Central memory CD8-positive, alpha-beta T cell (primary cell): ENCODE measurements around the gene RPRD1B.
A peak's percentile ranks its signal among the peaks of the same experiment; 100 is the strongest.
"Not testable (repeated sequence)": the region's sequence is repeated elsewhere in the genome, so short reads cannot be mapped to it uniquely, and the experiment has no call there.

Experiments
- ATAC-seq: fragments of 150-1000 bp; cut with Tn5 transposase; replicated peaks from 2 replicates; pipeline ENCODE4 v1.10.0; 2022; ENCODE audit warnings: mild to moderate bottlenecking, moderate FRiP score, moderate number of reproducible peaks; ENCODE audit not compliant: poor library complexity, severe bottlenecking; ENCODE audit errors: extremely low read depth
- DNase-seq, 2 donors: peaks; one replicate each; pipeline ENCODE4 v3.0.0; 2021; ENCODE audit warnings: low spot score in 2 of 2
- H3K27ac Mint-ChIP-seq: one replicate; pipeline ENCODE4 v1.8.0; 2022; ENCODE audit warnings: low read depth, mild to moderate bottlenecking, moderate library complexity, mixed read lengths
- H3K27me3 Mint-ChIP-seq: one replicate; pipeline ENCODE4 v1.8.0; 2022; ENCODE audit warnings: mixed read lengths
- H3K36me3 Mint-ChIP-seq: one replicate; pipeline ENCODE4 v1.8.0; 2022; ENCODE audit warnings: mild to moderate bottlenecking, moderate library complexity, mixed read lengths; ENCODE audit not compliant: insufficient read depth
- H3K4me1 Mint-ChIP-seq: one replicate; pipeline ENCODE4 v1.8.0; 2022; ENCODE audit warnings: mixed read lengths
- H3K4me3 Mint-ChIP-seq: one replicate; pipeline ENCODE4 v1.8.0; 2022; ENCODE audit warnings: mild to moderate bottlenecking, moderate library complexity, mixed read lengths
- H3K9me3 Mint-ChIP-seq: one replicate; pipeline ENCODE4 v1.8.0; 2022; ENCODE audit warnings: mixed read lengths

RPRD1B gene

GRCh38 chr20:38092260-38092857 is 58.8 kb downstream of the RPRD1B start:
- H3K4me1 Mint-ChIP-seq = peaks cover 34% of the 10 kb centered on the region
- no peaks in the 10 kb centered on the region for H3K9me3 Mint-ChIP-seq
- no peak overlapping the region for H3K4me3 Mint-ChIP-seq
- peaks cover 13% of the 10 kb centered on the region for H3K36me3 Mint-ChIP-seq
- H3K27me3 Mint-ChIP-seq = no peaks in the 10 kb centered on the region
- DNase-seq (no peak), ATAC-seq (no peak)
- H3K27ac Mint-ChIP-seq = peak overlapping the region; percentile 92

- no peaks in the 10 kb centered on the region for H3K9me3 Mint-ChIP-seq
- H3K27ac Mint-ChIP-seq = peak overlapping the region; percentile 92
- ATAC-seq = no peak
Observed at GRCh38 chr20:38092915-38093314, 59.4 kb downstream of the RPRD1B start.

GRCh38 chr20:38093641-38094077 is 60.1 kb downstream of the RPRD1B start:
- ATAC-seq (no peak), DNase-seq (no peak)
- Mint-ChIP-seq H3K27ac (peak overlapping the region; percentile 92), H3K4me1 (peaks cover 34% of the 10 kb centered on the region), H3K4me3 (no peak overlapping the region), H3K36me3 (peaks cover 5% of the 10 kb centered on the region), H3K9me3 (no peaks in the 10 kb centered on the region), H3K27me3 (no peaks in the 10 kb centered on the region)

More at GRCh38 chr20:38092915-38093314, 59.4 kb downstream of the RPRD1B start:
- Mint-ChIP-seq H3K36me3 (peaks cover 9% of the 10 kb centered on the region), H3K4me3 (no peak overlapping the region), H3K27me3 (no peaks in the 10 kb centered on the region), H3K4me1 (peaks cover 34% of the 10 kb centered on the region)
- DNase-seq = no peak

- DNase-seq = no peak
Observed at GRCh38 chr20:38094373-38094891, 60.9 kb downstream of the RPRD1B start.

GRCh38 chr20:38095017-38095686 is 61.6 kb downstream of the RPRD1B start:
- Mint-ChIP-seq H3K4me3 (no peak overlapping the region), H3K27me3 (no peaks in the 10 kb centered on the region), H3K36me3 (peaks cover 3% of the 10 kb centered on the region), H3K27ac (peak overlapping the region; percentile 92), H3K4me1 (peaks cover 34% of the 10 kb centered on the region), H3K9me3 (no peaks in the 10 kb centered on the region)
- ATAC-seq (no peak), DNase-seq (no peak)

More at GRCh38 chr20:38094373-38094891, 60.9 kb downstream of the RPRD1B start:
- no peaks in the 10 kb centered on the region for H3K27me3 Mint-ChIP-seq
- ATAC-seq = peak; percentile 83
- no peak overlapping the region for H3K4me3 Mint-ChIP-seq
- H3K36me3 Mint-ChIP-seq = peaks cover 5% of the 10 kb centered on the region
- no peaks in the 10 kb centered on the region for H3K9me3 Mint-ChIP-seq
- peak overlapping the region; percentile 92 for H3K27ac Mint-ChIP-seq
- H3K4me1 Mint-ChIP-seq = peaks cover 34% of the 10 kb centered on the region

- ATAC-seq (no peak), DNase-seq (no peak)
- Mint-ChIP-seq H3K27ac (no peak overlapping the region), H3K36me3 (peaks cover 3% of the 10 kb centered on the region), H3K27me3 (no peaks in the 10 kb centered on the region), H3K4me3 (no peak overlapping the region), H3K9me3 (no peaks in the 10 kb centered on the region), H3K4me1 (peaks cover 15% of the 10 kb centered on the region)
Observed at GRCh38 chr20:38098952-38099351, 65.4 kb downstream of the RPRD1B start.

- DNase-seq, H3K4me3 Mint-ChIP-seq, H3K27me3 Mint-ChIP-seq, ATAC-seq, H3K27ac Mint-ChIP-seq, H3K9me3 Mint-ChIP-seq, H3K4me1 Mint-ChIP-seq, H3K36me3 Mint-ChIP-seq: not testable (repeated sequence)
Observed at GRCh38 chr20:38102206-38102605, 68.7 kb downstream of the RPRD1B start.

GRCh38 chr20:38104285-38104684 is 70.7 kb downstream of the RPRD1B start:
- Mint-ChIP-seq H3K36me3 (no peaks in the 10 kb centered on the region), H3K27me3 (no peaks in the 10 kb centered on the region), H3K9me3 (no peaks in the 10 kb centered on the region), H3K27ac (no peak overlapping the region), H3K4me3 (no peak overlapping the region), H3K4me1 (no peaks in the 10 kb centered on the region)
- no peak for ATAC-seq
- DNase-seq = no peak

GRCh38 chr20:38106461-38106860 is 72.9 kb downstream of the RPRD1B start:
- Mint-ChIP-seq H3K36me3 (no peaks in the 10 kb centered on the region), H3K9me3 (no peaks in the 10 kb centered on the region), H3K27me3 (no peaks in the 10 kb centered on the region), H3K4me1 (no peaks in the 10 kb centered on the region), H3K27ac (no peak overlapping the region), H3K4me3 (no peak overlapping the region)
- ATAC-seq = no peak
- no peak for DNase-seq

GRCh38 chr20:38107386-38107785 is 73.8 kb downstream of the RPRD1B start:
- H3K4me3 Mint-ChIP-seq, H3K27ac Mint-ChIP-seq, ATAC-seq, H3K27me3 Mint-ChIP-seq, H3K4me1 Mint-ChIP-seq, H3K36me3 Mint-ChIP-seq, H3K9me3 Mint-ChIP-seq, DNase-seq: not testable (repeated sequence)

- H3K4me3 Mint-ChIP-seq, H3K27me3 Mint-ChIP-seq, H3K9me3 Mint-ChIP-seq, ATAC-seq, H3K27ac Mint-ChIP-seq, H3K4me1 Mint-ChIP-seq, H3K36me3 Mint-ChIP-seq, DNase-seq: not testable (repeated sequence)
Observed at GRCh38 chr20:38107916-38108315, 74.4 kb downstream of the RPRD1B start.

GRCh38 chr20:38108438-38108985 is 75.0 kb downstream of the RPRD1B start:
- Mint-ChIP-seq H3K4me1 (no peaks in the 10 kb centered on the region), H3K27ac (no peak overlapping the region), H3K9me3 (no peaks in the 10 kb centered on the region), H3K27me3 (no peaks in the 10 kb centered on the region), H3K36me3 (no peaks in the 10 kb centered on the region), H3K4me3 (no peak overlapping the region)
- ATAC-seq (no peak), DNase-seq (no peak)
